Stimulated activated CD8-positive, alpha-beta memory T cell treated with anti-CD3 and anti-CD28 coated beads, Interleukin-4, amount 100 ng/mL, for 1 hour (primary cell): ENCODE measurements around the gene TNP2.
A peak's percentile ranks its signal among the peaks of the same experiment; 100 is the strongest.
"Not testable (repeated sequence)": the region's sequence is repeated elsewhere in the genome, so short reads cannot be mapped to it uniquely, and the experiment has no call there.

ENCODE experiments used
- DNase-seq, 2 donors: peaks; one replicate each; pipeline ENCODE4 v3.0.0-alpha.2; 2020; ENCODE audit warnings: low read depth in 2 of 2, low spot score in 1 of 2

Gene TNP2

DNA sequence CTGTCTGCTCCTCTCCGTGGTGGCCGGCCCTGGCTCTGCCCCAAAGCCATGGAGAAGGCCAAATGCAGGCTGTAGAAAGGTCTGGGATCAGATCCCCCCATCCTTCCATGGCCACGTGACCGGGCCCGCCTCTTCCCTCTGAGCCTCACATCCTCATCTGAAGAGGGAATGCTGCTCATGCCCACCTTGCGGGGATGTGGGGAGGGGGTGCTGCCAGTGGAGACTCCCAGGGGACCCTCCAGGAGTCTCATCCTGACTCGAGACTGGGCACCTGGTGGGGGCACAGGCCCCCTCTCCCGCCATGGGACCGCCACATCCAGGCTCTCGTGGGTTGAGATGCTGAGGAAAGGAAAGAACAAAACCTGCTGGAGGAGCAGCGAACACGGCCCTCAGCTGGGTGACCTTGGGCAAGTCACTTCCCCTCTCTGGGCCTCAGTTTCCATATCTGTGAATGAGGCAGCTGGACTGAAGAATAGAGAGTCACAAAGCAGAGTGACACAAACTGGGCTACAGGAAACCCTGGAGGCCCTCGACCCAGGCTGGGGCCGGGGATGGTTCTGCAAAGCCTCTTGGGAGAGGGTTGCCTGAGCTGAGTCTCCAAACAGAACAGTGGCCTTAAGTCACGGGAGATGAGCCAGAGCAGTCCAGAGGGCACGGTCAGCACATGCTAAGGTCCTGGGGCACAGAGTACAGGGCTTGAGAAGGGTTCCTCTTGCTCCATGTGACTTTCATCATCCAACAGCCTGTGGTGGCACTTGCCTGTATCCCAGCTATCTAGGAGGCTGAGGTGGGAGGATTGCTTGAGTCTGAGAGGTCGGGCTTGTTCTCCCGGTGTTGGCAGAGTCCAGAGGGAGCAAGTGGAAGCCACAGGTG, 43.2 kb downstream of the TNP2 start:
- DNase-seq = no peak

DNA sequence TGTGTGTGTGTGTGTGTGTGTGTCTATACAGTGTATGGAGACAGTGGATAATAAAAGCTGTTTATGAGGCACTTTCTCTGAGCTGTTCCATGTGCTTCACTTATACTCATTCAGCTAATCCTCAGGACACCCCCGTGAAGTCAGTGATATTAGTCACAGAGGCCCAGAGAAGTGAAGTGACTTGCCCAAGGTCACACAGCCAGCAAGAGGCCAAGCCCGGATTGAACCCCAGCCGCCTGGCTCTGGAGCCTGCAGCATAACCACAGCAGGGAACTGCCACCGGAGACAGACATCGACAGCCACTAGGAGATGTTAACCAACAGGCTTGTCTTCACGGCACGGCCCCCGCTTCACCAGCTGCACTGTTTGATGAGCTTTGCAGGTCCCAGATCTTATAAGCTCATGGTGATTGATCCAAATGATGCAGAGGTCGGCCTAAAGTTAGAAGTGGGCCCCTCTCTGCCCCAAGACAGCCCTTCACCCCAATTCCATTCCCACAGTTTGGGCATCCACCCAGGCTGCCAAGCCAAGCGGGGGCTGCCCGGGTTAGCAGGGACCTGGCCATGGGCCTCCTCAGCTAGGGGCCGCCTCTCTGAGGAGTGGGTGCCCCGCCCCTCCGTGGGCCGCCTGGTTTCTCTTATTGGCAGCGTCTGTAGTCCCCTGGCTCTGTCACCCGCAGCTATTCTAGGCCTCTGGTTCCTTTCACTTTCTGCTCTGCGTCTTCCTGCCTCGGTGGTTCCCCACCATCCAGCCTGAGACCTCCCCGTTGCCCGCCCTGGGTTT, 44.0 kb downstream of the TNP2 start:
- DNase-seq = peak; percentile 28 to 55

DNA sequence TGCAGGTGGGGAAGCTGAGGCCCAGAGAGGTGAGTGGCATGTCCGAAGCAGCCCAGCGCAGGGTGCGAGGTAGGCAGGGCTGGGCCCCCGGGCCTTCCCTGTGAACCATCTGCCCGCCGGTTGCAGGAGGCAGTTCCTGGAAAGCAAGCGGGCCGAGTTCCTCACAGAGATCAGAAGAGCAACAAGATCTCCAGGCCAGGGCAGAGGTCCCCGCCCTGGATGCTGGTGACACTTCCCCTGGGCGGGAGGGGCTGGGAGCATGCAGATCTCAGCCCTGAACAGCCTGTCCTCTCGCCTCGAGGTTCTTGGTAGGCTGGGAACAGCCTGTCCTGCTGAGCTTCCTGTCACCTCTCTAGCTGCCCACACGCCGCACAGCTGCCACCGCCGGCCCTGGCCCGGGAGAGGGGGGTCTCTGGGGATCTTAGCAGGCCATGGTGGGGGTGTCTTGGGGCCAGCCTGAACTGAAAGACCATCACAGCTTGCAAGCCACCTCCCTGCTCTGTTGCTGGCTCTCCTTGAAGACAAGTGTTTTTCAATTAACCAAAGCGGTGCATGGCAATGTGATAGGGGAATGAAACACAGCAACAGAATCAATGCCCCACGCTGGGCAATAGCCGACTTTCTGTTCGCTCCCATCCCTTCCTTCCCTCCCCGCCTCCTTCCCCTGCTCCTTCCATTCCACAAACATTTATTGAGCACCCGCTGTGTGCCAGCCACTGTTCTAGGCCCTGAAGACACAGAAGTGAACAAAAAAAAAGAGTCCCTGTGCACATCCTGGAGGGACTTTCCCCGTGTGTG, 44.8 kb downstream of the TNP2 start:
- DNase-seq = peak; percentile 28 to 31

DNA sequence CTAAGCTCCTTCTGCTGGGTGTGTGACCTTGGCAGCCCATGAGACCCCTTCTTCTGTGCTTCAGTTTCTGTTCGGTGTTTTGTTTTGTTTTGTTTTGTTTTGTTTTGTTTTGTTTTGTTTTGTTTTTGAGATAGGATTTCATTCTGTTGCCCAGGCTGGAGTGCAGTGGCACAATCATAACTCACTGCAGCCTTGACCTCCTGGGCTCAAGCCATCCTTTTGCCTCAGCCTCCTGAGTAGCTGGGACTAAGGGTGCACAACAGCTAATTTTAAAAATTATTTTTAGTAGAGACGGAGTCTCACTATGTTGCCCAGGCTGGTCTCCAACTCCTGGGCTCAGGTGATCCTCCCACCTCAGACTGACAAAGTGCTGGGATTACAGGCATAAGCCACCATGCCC, 48.6 kb downstream of the TNP2 start:
- not testable (repeated sequence) for DNase-seq

DNA sequence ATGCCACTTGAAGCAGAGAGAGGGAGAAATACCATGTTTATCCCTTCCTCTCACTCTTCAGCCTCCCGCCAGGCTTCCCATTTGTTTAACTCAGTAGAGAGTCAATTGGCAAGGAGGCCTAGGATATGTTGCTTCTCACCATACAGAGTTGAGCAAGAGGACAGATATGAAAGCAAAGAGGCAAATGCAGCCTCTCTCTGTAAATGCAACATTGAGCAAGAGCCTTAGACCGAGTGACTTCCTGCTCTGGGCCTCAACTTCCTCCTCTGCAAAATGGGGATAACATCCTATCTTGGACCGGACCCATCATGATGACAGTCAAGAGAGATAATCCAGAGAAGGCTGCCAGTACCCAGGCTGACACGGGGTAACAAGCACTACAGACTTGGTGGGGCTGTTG, 49.9 kb downstream of the TNP2 start:
- no peak for DNase-seq

DNA sequence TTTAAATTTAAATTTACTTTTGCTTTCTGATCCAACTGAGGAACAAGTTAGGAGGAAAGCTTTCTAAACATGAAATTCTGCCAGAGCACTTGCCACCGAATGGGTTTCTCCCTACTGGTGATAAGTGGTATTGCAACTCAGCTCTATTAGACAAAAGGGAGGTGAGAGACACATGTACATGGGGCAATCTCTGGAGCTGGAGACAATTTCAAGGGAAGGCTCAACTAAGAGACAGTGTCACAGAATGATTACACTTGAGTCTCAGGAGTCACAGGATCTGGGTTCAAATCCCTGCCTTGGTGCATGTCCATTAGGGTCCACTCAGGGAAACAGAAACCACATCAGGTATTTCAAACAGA, 50.5 kb downstream of the TNP2 start:
- DNase-seq = no peak
